ENCODE results near the gene CCDC170. TPM values are rescaled to one million over a fixed set of nuclear protein-coding genes. Genes with fewer than 3 reads are reported as not detected.

Gene CCDC170
- total and polyA plus RNA-seq, 9 of the 15 experiments (the other 6 are each of a cell fraction or from before 2014, with no cell fraction given): 0.01 to 0.18 (median 0.05) TPM; not detected in 6

- H3K9ac ChIP-seq (ENCODE audit: insufficient read depth in 1 of 2, low read depth in 2 of 2, low read length in 2 of 2): no peak overlapping the region
- no peaks in the 10 kb centered on the region for H3K9me1 ChIP-seq (ENCODE audit: control insufficient read depth, insufficient read depth, low read length)
- 0% methylated on average over 4 of the region's 4 CpGs for WGBS (ENCODE audit: insufficient coverage, low coverage, missing lambda C conversion rate)
- no TSS peak for BruUV-seq (replicated peaks)
- H3K4me1 ChIP-seq (replicated peaks in 1 of 2; ENCODE audit: control insufficient read depth in 2 of 2, insufficient read depth in 2 of 2, low read length in 2 of 2): no peaks in the 10 kb centered on the region
- no peaks in the 10 kb centered on the region for H3K36me3 ChIP-seq (ENCODE audit: control insufficient read depth, insufficient read depth, low read length)
- CTCF ChIA-PET (ENCODE audit: low intra/inter-chr PET ratio): no interaction called here
- FAIRE-seq (no peak), DNase-seq (ENCODE audit: extremely low read depth in 1 of 4, low spot score in 3 of 4) (no peak), ATAC-seq (no peak)
- no peaks in the 10 kb centered on the region for H3K79me2 ChIP-seq (ENCODE audit: control insufficient read depth, insufficient read depth, low read length)
- H3K27me3 ChIP-seq (ENCODE audit: control insufficient read depth in 2 of 2, insufficient read depth in 2 of 2, low read length in 2 of 2): 0 out of 5 replicates have a peak, but pooled peaks cover 2 to 4% of the 10 kb centered on the region in 2 experiments
- no peak for TF ChIP-seq CEBPG (CRISPR knock-in tag; IDR thresholded peaks at IDR 0.05)
- no peak for TF ChIP-seq CEBPG (tag; conservative IDR thresholded peaks at IDR 0.05 in 1 of 2, IDR thresholded peaks at IDR 0.05 in 1 of 2)
- TF ChIP-seq ZNF408 (CRISPR knock-in tag; IDR thresholded peaks at IDR 0.05; ENCODE audit: low read depth): no peak
- TF ChIP-seq MCM2 (IDR thresholded peaks at IDR 0.05; ENCODE audit: low read depth): no peak
- TF ChIP-seq FOXJ3 (CRISPR knock-in tag; IDR thresholded peaks at IDR 0.05): no peak
- TF ChIP-seq, protein P1, sequence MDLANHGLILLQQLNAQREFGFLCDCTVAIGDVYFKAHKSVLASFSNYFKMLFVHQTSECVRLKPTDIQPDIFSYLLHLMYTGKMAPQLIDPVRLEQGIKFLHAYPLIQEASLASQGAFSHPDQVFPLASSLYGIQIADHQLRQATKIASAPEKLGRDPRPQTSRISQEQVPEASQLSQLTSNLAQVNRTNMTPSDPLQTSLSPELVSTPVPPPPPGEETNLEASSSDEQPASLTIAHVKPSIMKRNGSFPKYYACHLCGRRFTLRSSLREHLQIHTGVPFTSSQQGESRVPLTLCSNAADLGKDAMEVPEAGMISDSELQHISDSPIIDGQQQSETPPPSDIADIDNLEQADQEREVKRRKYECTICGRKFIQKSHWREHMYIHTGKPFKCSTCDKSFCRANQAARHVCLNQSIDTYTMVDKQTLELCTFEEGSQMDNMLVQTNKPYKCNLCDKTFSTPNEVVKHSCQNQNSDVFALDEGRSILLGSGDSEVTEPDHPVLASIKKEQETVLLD (IDR thresholded peaks at IDR 0.05): no peak
- TF ChIP-seq TBP (optimal IDR thresholded peaks at IDR 0.05; ENCODE audit: low read depth, low read length): no peak
- no peak for TF ChIP-seq NR1H2 (CRISPR knock-in tag; IDR thresholded peaks at IDR 0.05)
- no peak for TF ChIP-seq COPS2 (conservative IDR thresholded peaks at IDR 0.05)
- TF ChIP-seq PTBP1 (IDR thresholded peaks at IDR 0.05; ENCODE audit: low read depth, low read length): no peak
- TF ChIP-seq, protein P2, sequence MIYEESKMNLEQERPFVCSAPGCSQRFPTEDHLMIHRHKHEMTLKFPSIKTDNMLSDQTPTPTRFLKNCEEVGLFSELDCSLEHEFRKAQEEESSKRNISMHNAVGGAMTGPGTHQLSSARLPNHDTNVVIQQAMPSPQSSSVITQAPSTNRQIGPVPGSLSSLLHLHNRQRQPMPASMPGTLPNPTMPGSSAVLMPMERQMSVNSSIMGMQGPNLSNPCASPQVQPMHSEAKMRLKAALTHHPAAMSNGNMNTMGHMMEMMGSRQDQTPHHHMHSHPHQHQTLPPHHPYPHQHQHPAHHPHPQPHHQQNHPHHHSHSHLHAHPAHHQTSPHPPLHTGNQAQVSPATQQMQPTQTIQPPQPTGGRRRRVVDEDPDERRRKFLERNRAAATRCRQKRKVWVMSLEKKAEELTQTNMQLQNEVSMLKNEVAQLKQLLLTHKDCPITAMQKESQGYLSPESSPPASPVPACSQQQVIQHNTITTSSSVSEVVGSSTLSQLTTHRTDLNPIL (CRISPR knock-in tag; IDR thresholded peaks at IDR 0.05): no peak
- no peak for TF ChIP-seq ZBTB8A (IDR thresholded peaks at IDR 0.05; ENCODE audit: partially characterized antibody)
- TF ChIP-seq E2F6 (IDR thresholded peaks at IDR 0.05; ENCODE audit: borderline replicate concordance in 1 of 2, extremely low read depth in 1 of 2, insufficient read depth in 1 of 2, insufficient read length in 1 of 2, low read depth in 1 of 2, low read length in 1 of 2, poor library complexity in 1 of 2, severe bottlenecking in 1 of 2): no peak
- in situ Hi-C loops (cut with MboI): no loop called here
- no peak overlapping the region for H3K4me3 ChIP-seq
- no peaks in the 10 kb centered on the region for H3K9me3 ChIP-seq (replicated peaks; ENCODE audit: control insufficient read depth, insufficient read depth, low read depth, low read length)
- H4K20me1 ChIP-seq (replicated peaks; ENCODE audit: control insufficient read depth, insufficient read depth, low read length): no peaks in the 10 kb centered on the region
- no peak overlapping the region for H3K4me2 ChIP-seq (ENCODE audit: insufficient read depth, low read length)
- no peak overlapping the region for H3K27ac ChIP-seq (ENCODE audit: extremely low read depth, low read depth, low read length)
- intact Hi-C loops (cut with micrococcal nuclease): no loop called here
- POLR2A ChIA-PET: interaction anchor here (1.3 kb wide), 1 partner anchor 9 kb away, joined by 4 read pairs; no protein-coding TSS in a partner anchor
- no peak overlapping the region for H2AFZ ChIP-seq (ENCODE audit: low read depth, low read length)
These were observed 115.5 kb downstream of the CCDC170 start for GRCh38 chr6:151609146-151609902.
